GM10248 (cell line): ENCODE data around the gene GJB5.

Source experiments
- CTCF ChIA-PET: fragments of 300-600 bp; sonication (Branson Sonifier 250); formaldehyde crosslinking; extraction: SDS; loops from one replicate; lab custom pipeline; 2021; ENCODE audit warnings: antibody characterized with exemption; lab: Yijun Ruan, JAX
- POLR2A ChIA-PET: fragments of 350-650 bp; sonication (Branson Sonifier 250); formaldehyde crosslinking; extraction: SDS; loops from one replicate; lab custom pipeline; 2020; ENCODE audit warnings: antibody characterized with exemption; lab: Yijun Ruan, JAX
- DNase-seq: peaks from one replicate; pipeline ENCODE4 v3.0.0; 2012; ENCODE audit errors: extremely low spot score
- TF ChIP-seq, protein P1 (sequence below): IDR thresholded peaks from 2 replicates; pipeline ENCODE4 v1.5.1; 2012; ENCODE audit warnings: mild to moderate bottlenecking, low read depth; ENCODE audit errors: extremely low read depth, missing control alignments, control extremely low read depth

Gene GJB5

GRCh38 chr1:34794001-34794789 lies 39.3 kb downstream of the GJB5 start:
- ChIA-PET POLR2A (no interaction called here), CTCF (no interaction called here)
- TF ChIP-seq, protein P1, sequence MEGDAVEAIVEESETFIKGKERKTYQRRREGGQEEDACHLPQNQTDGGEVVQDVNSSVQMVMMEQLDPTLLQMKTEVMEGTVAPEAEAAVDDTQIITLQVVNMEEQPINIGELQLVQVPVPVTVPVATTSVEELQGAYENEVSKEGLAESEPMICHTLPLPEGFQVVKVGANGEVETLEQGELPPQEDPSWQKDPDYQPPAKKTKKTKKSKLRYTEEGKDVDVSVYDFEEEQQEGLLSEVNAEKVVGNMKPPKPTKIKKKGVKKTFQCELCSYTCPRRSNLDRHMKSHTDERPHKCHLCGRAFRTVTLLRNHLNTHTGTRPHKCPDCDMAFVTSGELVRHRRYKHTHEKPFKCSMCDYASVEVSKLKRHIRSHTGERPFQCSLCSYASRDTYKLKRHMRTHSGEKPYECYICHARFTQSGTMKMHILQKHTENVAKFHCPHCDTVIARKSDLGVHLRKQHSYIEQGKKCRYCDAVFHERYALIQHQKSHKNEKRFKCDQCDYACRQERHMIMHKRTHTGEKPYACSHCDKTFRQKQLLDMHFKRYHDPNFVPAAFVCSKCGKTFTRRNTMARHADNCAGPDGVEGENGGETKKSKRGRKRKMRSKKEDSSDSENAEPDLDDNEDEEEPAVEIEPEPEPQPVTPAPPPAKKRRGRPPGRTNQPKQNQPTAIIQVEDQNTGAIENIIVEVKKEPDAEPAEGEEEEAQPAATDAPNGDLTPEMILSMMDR: no peak
- no peak for DNase-seq

DNA sequence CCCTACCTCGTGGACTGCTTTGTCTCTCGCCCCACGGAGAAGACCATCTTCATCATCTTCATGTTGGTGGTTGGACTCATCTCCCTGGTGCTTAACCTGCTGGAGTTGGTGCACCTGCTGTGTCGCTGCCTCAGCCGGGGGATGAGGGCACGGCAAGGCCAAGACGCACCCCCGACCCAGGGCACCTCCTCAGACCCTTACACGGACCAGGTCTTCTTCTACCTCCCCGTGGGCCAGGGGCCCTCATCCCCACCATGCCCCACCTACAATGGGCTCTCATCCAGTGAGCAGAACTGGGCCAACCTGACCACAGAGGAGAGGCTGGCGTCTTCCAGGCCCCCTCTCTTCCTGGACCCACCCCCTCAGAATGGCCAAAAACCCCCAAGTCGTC lies 39.9 kb downstream of the GJB5 start:
- POLR2A ChIA-PET: no interaction called here

DNA sequence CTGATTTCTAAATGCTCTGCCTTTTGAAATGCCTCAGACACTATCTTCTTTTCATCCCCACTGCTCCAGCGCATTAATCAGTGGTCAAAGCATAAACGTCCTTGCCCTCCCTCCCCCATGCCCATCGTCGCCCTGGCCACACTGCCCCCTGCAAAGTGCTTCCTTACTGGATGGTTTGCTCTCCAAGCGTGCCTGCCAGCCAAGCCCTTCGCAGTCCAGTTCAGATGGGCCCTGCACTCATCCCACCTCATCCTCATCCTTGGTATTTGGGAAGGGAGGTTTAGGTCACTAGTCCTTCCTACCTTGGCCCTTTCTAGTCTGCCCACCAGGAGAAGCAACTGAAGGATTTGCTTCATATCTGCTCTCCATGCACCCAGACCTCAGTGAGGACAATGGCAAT lies 41.1 kb downstream of the GJB5 start:
- TF ChIP-seq, protein P1: no peak
- ChIA-PET POLR2A (no interaction called here), CTCF (interaction anchor here (1.6 kb wide), 1 partner anchor 9 kb away, joined by 11 read pairs; no protein-coding TSS in a partner anchor)
- no peak for DNase-seq

More for the DNA sequence above, 39.9 kb downstream of the GJB5 start:
- TF ChIP-seq, protein P1: no peak
- CTCF ChIA-PET: no interaction called here
- DNase-seq: no peak

- TF ChIP-seq, protein P1: no peak
- CTCF ChIA-PET: interaction anchor here (1.0 to 1.6 kb wide), 2 partner anchors 10 to 56 kb away, joined by 3 to 11 read pairs; no protein-coding TSS in a partner anchor
- DNase-seq: peak; percentile 50
- POLR2A ChIA-PET: no interaction called here
Observed at GRCh38 chr1:34796990-34797389, 42.1 kb downstream of the GJB5 start.

DNA sequence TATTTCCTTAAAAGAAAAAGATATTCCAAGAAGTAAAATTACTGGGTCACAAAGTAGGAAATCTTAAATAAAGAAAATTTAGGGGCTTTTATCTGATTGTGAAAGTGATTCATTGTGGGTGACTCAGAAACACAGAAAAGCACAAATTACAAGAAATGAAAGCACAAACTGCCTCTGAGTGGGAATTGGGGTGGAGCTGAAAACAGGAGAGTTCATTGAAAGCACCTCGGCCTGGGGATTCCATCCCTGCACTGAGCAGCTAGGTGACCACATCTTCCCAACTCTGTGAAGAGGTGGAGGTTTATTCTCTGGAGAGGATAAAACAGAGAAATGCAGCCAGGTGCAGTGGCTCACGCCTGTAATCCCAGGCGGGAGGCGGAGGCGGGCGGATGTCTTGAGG lies 45.4 kb downstream of the GJB5 start:
- DNase-seq: no peak
- POLR2A ChIA-PET: no interaction called here
- TF ChIP-seq, protein P1: no peak
- CTCF ChIA-PET: interaction anchor here (1.3 kb wide), 1 partner anchor 10 kb away, joined by 3 read pairs; no protein-coding TSS in a partner anchor

- TF ChIP-seq, protein P1: no peak
- ChIA-PET POLR2A (no interaction called here), CTCF (interaction anchor here (1.6 to 2.4 kb wide), 2 partner anchors 17 to 49 kb away, joined by 5 to 8 read pairs; no protein-coding TSS in a partner anchor)
- no peak for DNase-seq
Observed at GRCh38 chr1:34803770-34804169, 48.9 kb downstream of the GJB5 start.
